MM.1S (cell line): ENCODE data around the gene AUTS2.

Experiments
- EZH2phosphoT487 ChIP-seq: fragments of 300-600 bp; sonication (generic); IDR thresholded peaks from 2 replicates; pipeline ENCODE4 v1.6.1; 2018; ENCODE audit warnings: antibody characterized with exemption, low read length
- TF ChIP-seq, protein P1 (sequence below): fragments of 300-600 bp; sonication (generic); IDR thresholded peaks from 2 replicates; pipeline ENCODE4 v1.5.1; 2016; ENCODE audit warnings: antibody characterized with exemption, low read length, mixed read lengths

DNA sequence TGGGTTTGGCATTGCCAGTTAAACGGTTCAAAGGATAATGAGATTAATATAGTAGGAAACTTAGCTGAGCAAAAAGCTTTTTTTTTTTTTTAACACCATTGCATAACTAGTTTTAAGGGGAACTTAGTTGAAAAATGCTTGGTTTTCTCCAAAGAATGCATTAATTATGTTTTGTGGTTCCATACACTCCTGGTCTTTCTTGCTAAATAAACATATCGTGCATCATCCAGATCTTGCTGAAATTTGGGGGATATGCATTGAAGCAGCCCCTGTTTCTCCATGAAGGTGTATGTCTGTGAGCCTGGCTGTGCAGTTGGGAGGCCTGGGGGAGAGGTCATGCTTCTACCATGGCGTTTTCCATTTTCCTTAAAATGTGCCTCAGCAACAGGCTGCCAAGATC lies 975.4 kb downstream of the AUTS2 start:
- TF ChIP-seq, protein P1, sequence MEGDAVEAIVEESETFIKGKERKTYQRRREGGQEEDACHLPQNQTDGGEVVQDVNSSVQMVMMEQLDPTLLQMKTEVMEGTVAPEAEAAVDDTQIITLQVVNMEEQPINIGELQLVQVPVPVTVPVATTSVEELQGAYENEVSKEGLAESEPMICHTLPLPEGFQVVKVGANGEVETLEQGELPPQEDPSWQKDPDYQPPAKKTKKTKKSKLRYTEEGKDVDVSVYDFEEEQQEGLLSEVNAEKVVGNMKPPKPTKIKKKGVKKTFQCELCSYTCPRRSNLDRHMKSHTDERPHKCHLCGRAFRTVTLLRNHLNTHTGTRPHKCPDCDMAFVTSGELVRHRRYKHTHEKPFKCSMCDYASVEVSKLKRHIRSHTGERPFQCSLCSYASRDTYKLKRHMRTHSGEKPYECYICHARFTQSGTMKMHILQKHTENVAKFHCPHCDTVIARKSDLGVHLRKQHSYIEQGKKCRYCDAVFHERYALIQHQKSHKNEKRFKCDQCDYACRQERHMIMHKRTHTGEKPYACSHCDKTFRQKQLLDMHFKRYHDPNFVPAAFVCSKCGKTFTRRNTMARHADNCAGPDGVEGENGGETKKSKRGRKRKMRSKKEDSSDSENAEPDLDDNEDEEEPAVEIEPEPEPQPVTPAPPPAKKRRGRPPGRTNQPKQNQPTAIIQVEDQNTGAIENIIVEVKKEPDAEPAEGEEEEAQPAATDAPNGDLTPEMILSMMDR = no peak
- no peak for TF ChIP-seq EZH2phosphoT487
